PC-9 (cell line): ENCODE results near the gene ZNHIT1. TPM values are rescaled to one million over a fixed set of nuclear protein-coding genes. Genes with fewer than 3 reads are reported as not detected.
"Not testable (repeated sequence)": the region's sequence is repeated elsewhere in the genome, so short reads cannot be mapped to it uniquely, and the experiment has no call there.

Experiments
- BruUV-seq: library from RNA; stranded (reverse); fragments of 400-500 nt; replicated peaks from 2 replicates; lab custom pipeline; 2021; lab: Mats Ljungman, UMichigan
- CTCF ChIA-PET: fragments of 300-600 bp; sonication (Branson Sonifier 250); formaldehyde crosslinking; loops from one replicate; lab custom pipeline; 2022; ENCODE audit warnings: antibody characterized with exemption; lab: Charles Lee
- POLR2A ChIA-PET: fragments of 300-600 bp; sonication (Branson Sonifier 250); formaldehyde crosslinking; loops from one replicate; lab custom pipeline; 2022; ENCODE audit warnings: antibody characterized with exemption; ENCODE audit not compliant: unreplicated experiment; lab: Charles Lee
- DNase-seq, 2 experiments: peaks; one replicate each; pipeline versions ENCODE4 v3.0.0 to v3.0.0-alpha.2; 2015 to 2022; ENCODE audit warnings: mixed read lengths in 1 of 2
- H2AFZ ChIP-seq: fragments of 200-600 bp; sonication (generic); 2 replicates; pipeline ENCODE4 v1.8.1; 2017; ENCODE audit warnings: antibody characterized with exemption
- H3F3A ChIP-seq: fragments of 200-600 bp; sonication (generic); 2 replicates; pipeline ENCODE4 v1.8.1; 2017; ENCODE audit warnings: antibody characterized with exemption, mild to moderate bottlenecking, low read depth; ENCODE audit not compliant: insufficient read depth
- H3K27ac ChIP-seq: fragments of 200-600 bp; sonication (generic); 2 replicates; pipeline ENCODE4 v1.6.1; 2016; ENCODE audit warnings: mixed run types
- H3K27me3 ChIP-seq: fragments of 200-600 bp; sonication (generic); 2 replicates; pipeline ENCODE4 v1.6.1; 2016; ENCODE audit warnings: low read depth, mixed run types; ENCODE audit not compliant: insufficient read depth
- H3K36me3 ChIP-seq: fragments of 200-600 bp; sonication (generic); 2 replicates; pipeline ENCODE4 v1.6.1; 2016; ENCODE audit warnings: low read depth, mixed run types
- H3K4me1 ChIP-seq: fragments of 200-600 bp; sonication (generic); replicated peaks from 2 replicates; pipeline ENCODE4 v1.6.1; 2016; ENCODE audit warnings: mixed run types; ENCODE audit not compliant: insufficient read depth
- H3K4me2 ChIP-seq: fragments of 200-600 bp; sonication (generic); 2 replicates; pipeline ENCODE4 v1.6.1; 2017; ENCODE audit warnings: mixed run types
- H3K4me3 ChIP-seq: fragments of 200-600 bp; sonication (generic); 2 replicates; pipeline ENCODE4 v1.6.1; 2016; ENCODE audit warnings: mixed run types
- H3K79me2 ChIP-seq: fragments of 200-600 bp; sonication (generic); 2 replicates; pipeline ENCODE4 v1.6.1; 2017; ENCODE audit warnings: low read depth, mixed run types
- H3K9me2 ChIP-seq: fragments of 200-600 bp; sonication (generic); 2 replicates; pipeline ENCODE4 v1.8.1; 2017; ENCODE audit warnings: mild to moderate bottlenecking; ENCODE audit not compliant: insufficient read depth
- H3K9me3 ChIP-seq: fragments of 200-600 bp; sonication (generic); 2 replicates; pipeline ENCODE4 v1.8.1; 2016; ENCODE audit warnings: low read depth; ENCODE audit not compliant: insufficient read depth
- H4K20me1 ChIP-seq: fragments of 200-600 bp; sonication (generic); 2 replicates; pipeline ENCODE4 v1.8.1; 2017; ENCODE audit not compliant: insufficient read depth
- CTCF ChIP-seq: fragments of 200-600 bp; sonication (generic); conservative IDR thresholded peaks from 2 replicates; pipeline ENCODE4 v1.6.1; 2017; ENCODE audit warnings: mixed run types, antibody characterized with exemption, mild to moderate bottlenecking, moderate library complexity
- EZH2 ChIP-seq: fragments of 200-600 bp; sonication (generic); IDR thresholded peaks from 2 replicates; pipeline ENCODE4 v1.8.0; 2017; ENCODE audit warnings: antibody characterized with exemption, low read depth
- intact Hi-C: fragments of 100-400 bp; cut with micrococcal nuclease; formaldehyde crosslinking; loops from one replicate; pipeline ENCODE4 v1.10.0; 2022; ENCODE audit not compliant: unreplicated experiment
- total RNA-seq: library from RNA; stranded (reverse); gene quantifications from 2 replicates; pipeline ENCODE4 v1.2.3, GENCODE V29; 2021

The ZNHIT1 gene
- total RNA-seq, 1 experiment from 2014 or later: 110 TPM

GRCh38 chr7:101258243-101258731 lies 40.3 kb downstream of the ZNHIT1 start:
- DNase-seq: no peak
- 0 out of 2 replicates have a peak, but pooled peaks cover 3% of the 10 kb centered on the region for H3K27me3 ChIP-seq
- H3K9me3 ChIP-seq: no peaks in the 10 kb centered on the region
- no peaks in the 10 kb centered on the region for H3F3A ChIP-seq
- no peaks in the 10 kb centered on the region for H3K4me1 ChIP-seq
- intact Hi-C loops: no loop called here
- POLR2A ChIA-PET: no interaction called here
- no peak overlapping the region for H3K27ac ChIP-seq
- TF ChIP-seq EZH2 (no peak), CTCF (no peak)
- no peak overlapping the region for H3K4me3 ChIP-seq
- no peaks in the 10 kb centered on the region for H4K20me1 ChIP-seq
- H3K36me3 ChIP-seq: no peaks in the 10 kb centered on the region
- no peaks in the 10 kb centered on the region for H3K79me2 ChIP-seq
- H2AFZ ChIP-seq: no peak overlapping the region
- H3K9me2 ChIP-seq: no peaks in the 10 kb centered on the region
- BruUV-seq: no TSS peak
- CTCF ChIA-PET: interaction anchor here (0.7 kb wide), 2 partner anchors 278 to 484 kb away, joined by 3 to 5 read pairs; no protein-coding TSS in a partner anchor
- H3K4me2 ChIP-seq: no peak overlapping the region

GRCh38 chr7:101264102-101264706 lies 46.2 kb downstream of the ZNHIT1 start:
- H4K20me1 ChIP-seq, H3F3A ChIP-seq, H3K9me2 ChIP-seq, H3K4me3 ChIP-seq, H3K27ac ChIP-seq, H3K4me2 ChIP-seq, H2AFZ ChIP-seq, H3K9me3 ChIP-seq, H3K27me3 ChIP-seq, H3K4me1 ChIP-seq, H3K36me3 ChIP-seq, intact Hi-C loops, H3K79me2 ChIP-seq, BruUV-seq, DNase-seq: not testable (repeated sequence)
- CTCF ChIA-PET: interaction anchor here (0.7 kb wide), 1 partner anchor 161 kb away, joined by 4 read pairs; no protein-coding TSS in a partner anchor
- POLR2A ChIA-PET: interaction anchor here (0.6 kb wide), 1 partner anchor 463 kb away, joined by 3 read pairs; no protein-coding TSS in a partner anchor

GRCh38 chr7:101265622-101266516 lies 47.9 kb downstream of the ZNHIT1 start:
- Histone ChIP-seq H3F3A (no peaks in the 10 kb centered on the region), H3K27ac (no peak overlapping the region), H3K4me1 (no peaks in the 10 kb centered on the region), H3K9me2 (no peaks in the 10 kb centered on the region), H3K36me3 (no peaks in the 10 kb centered on the region), H3K79me2 (no peaks in the 10 kb centered on the region), H3K4me3 (no peak overlapping the region), H3K4me2 (no peak overlapping the region), H3K9me3 (no peaks in the 10 kb centered on the region), H4K20me1 (no peaks in the 10 kb centered on the region), H3K27me3 (0 out of 2 replicates have a peak, but pooled peaks cover 3% of the 10 kb centered on the region), H2AFZ (no peak overlapping the region)
- CTCF ChIA-PET: no interaction called here
- POLR2A ChIA-PET: no interaction called here
- TF ChIP-seq CTCF (no peak), EZH2 (no peak)
- intact Hi-C loops: no loop called here
- no peak for DNase-seq
- BruUV-seq: no TSS peak
